A673 (cell line): ENCODE data around the gene RNASET2.

Experiments used
- CTCF ChIP-seq: fragments of 300-800, 200-600 bp; sonication (generic); conservative IDR thresholded peaks from 2 replicates; pipeline ENCODE4 v1.5.1; 2017; ENCODE audit warnings: low read depth, mild to moderate bottlenecking, antibody characterized with exemption, low read length, moderate library complexity, mixed read lengths
- EZH2 ChIP-seq: fragments of 200-600 bp; sonication (generic); IDR thresholded peaks from 2 replicates; pipeline ENCODE4 v1.6.1; 2017; ENCODE audit warnings: borderline replicate concordance, low read depth, mild to moderate bottlenecking, mixed read lengths, antibody characterized with exemption, low read length; ENCODE audit not compliant: poor library complexity, severe bottlenecking

- no peak for TF ChIP-seq EZH2
- TF ChIP-seq CTCF, result no peak
Observed at GRCh38 chr6:166932116-166932515, 24.2 kb downstream of the RNASET2 start.
